IMR-90 (cell line): Measurements from ENCODE around the gene ABHD17B. TPM values are rescaled to one million over a fixed set of nuclear protein-coding genes. Genes with fewer than 3 reads are reported as not detected.

Experiments used
- ATAC-seq: fragments of 200-7000 bp; cut with Tn5 transposase; 2 replicates; pipeline ENCODE4 v1.9.1; 2020; ENCODE audit warnings: low read depth, mild to moderate bottlenecking, moderate library complexity
- BruUV-seq: library from RNA; stranded (reverse); fragments of 400-500 nt; replicated peaks from 2 replicates; lab custom pipeline; 2021; lab: Mats Ljungman, UMichigan
- CTCF ChIA-PET: fragments of 300-600 bp; formaldehyde crosslinking; extraction: SDS; loops from one replicate; lab custom pipeline; 2021; ENCODE audit warnings: antibody characterized with exemption; lab: Yijun Ruan, JAX
- POLR2A ChIA-PET: fragments of 300-600 bp; sonication (Branson Sonifier 250); formaldehyde crosslinking; loops from one replicate; lab custom pipeline; 2022; ENCODE audit warnings: antibody characterized with exemption; ENCODE audit not compliant: unreplicated experiment; lab: Charles Lee
- DNase-seq: peaks from one replicate; pipeline ENCODE4 v3.0.0; 2013
- H2AFZ ChIP-seq: replicated peaks from 2 replicates; pipeline ENCODE3; 2013; ENCODE audit warnings: low read length, mild to moderate bottlenecking; ENCODE audit not compliant: poor library complexity
- H2AK5ac ChIP-seq: 2 replicates; pipeline ENCODE4 v1.6.1; 2013; ENCODE audit warnings: low read depth, low read length, inconsistent platforms
- H2AK9ac ChIP-seq: replicated peaks from 2 replicates; pipeline ENCODE3; 2013; ENCODE audit warnings: mild to moderate bottlenecking, low read depth, low read length, moderate library complexity; ENCODE audit not compliant: poor library complexity
- H2BK120ac ChIP-seq: 2 replicates; pipeline ENCODE4 v1.6.1; 2013; ENCODE audit warnings: low read depth, low read length, inconsistent platforms
- H2BK15ac ChIP-seq: 3 replicates; pipeline ENCODE4 v1.6.1; 2013; ENCODE audit warnings: low read depth, low read length, inconsistent platforms
- H2BK20ac ChIP-seq: 2 replicates; pipeline ENCODE4 v1.6.1; 2013; ENCODE audit warnings: low read depth, mild to moderate bottlenecking, inconsistent platforms, low read length, moderate library complexity
- H2BK5ac ChIP-seq: 2 replicates; pipeline ENCODE4 v1.6.1; 2013; ENCODE audit warnings: mild to moderate bottlenecking, low read depth, low read length, inconsistent platforms; ENCODE audit not compliant: poor library complexity, severe bottlenecking
- H3K14ac ChIP-seq: replicated peaks from 2 replicates; pipeline ENCODE4 v1.6.1; 2013; ENCODE audit warnings: low read depth, low read length, inconsistent platforms
- H3K18ac ChIP-seq: 2 replicates; pipeline ENCODE4 v1.6.1; 2013; ENCODE audit warnings: low read depth, low read length, control low read depth
- H3K23ac ChIP-seq: 2 replicates; pipeline ENCODE4 v1.6.1; 2013; ENCODE audit warnings: low read depth, low read length, inconsistent platforms
- H3K27ac ChIP-seq: 2 replicates; pipeline ENCODE4 v1.5.1; 2013; ENCODE audit warnings: mild to moderate bottlenecking, control low read depth, low read length; ENCODE audit not compliant: insufficient read depth
- H3K27me3 ChIP-seq: 2 replicates; pipeline ENCODE4 v1.6.1; 2013; ENCODE audit warnings: low read length; ENCODE audit not compliant: control insufficient read depth, insufficient read depth
- H3K36me3 ChIP-seq: 2 replicates; pipeline ENCODE4 v1.6.1; 2013; ENCODE audit warnings: low read length, mixed read lengths; ENCODE audit not compliant: control insufficient read depth, insufficient read depth
- H3K4ac ChIP-seq: 2 replicates; pipeline ENCODE4 v1.6.1; 2013; ENCODE audit warnings: low read depth, low read length, inconsistent platforms
- H3K4me1 ChIP-seq: 2 replicates; pipeline ENCODE4 v1.6.1; 2013; ENCODE audit warnings: low read length, mixed read lengths; ENCODE audit not compliant: control insufficient read depth, insufficient read depth
- H3K4me2 ChIP-seq: 2 replicates; pipeline ENCODE4 v1.6.1; 2013; ENCODE audit warnings: low read depth, mild to moderate bottlenecking, control low read depth, low read length, moderate library complexity
- H3K4me3 ChIP-seq: 2 replicates; pipeline ENCODE4 v1.5.1; 2013; ENCODE audit warnings: low read depth, mild to moderate bottlenecking, control low read depth, low read length, moderate library complexity; ENCODE audit not compliant: insufficient read depth
- H3K56ac ChIP-seq: 2 replicates; pipeline ENCODE4 v1.6.1; 2013; ENCODE audit warnings: low read length, inconsistent platforms; ENCODE audit not compliant: insufficient read depth; ENCODE audit errors: extremely low read depth
- H3K79me1 ChIP-seq, 2 experiments: 2 replicates each; pipeline ENCODE4 v1.6.1; 2013; ENCODE audit warnings: low read length in 2 of 2, inconsistent platforms in 1 of 2, low read depth in 1 of 2
- H3K9ac ChIP-seq: 2 replicates; pipeline ENCODE4 v1.6.1; 2013; ENCODE audit warnings: low read depth, low read length, control low read depth
- H3K9me1 ChIP-seq: 2 replicates; pipeline ENCODE4 v1.6.1; 2013; ENCODE audit warnings: low read length, inconsistent platforms; ENCODE audit not compliant: insufficient read depth
- H3K9me3 ChIP-seq: 2 replicates; pipeline ENCODE4 v1.6.1; 2013; ENCODE audit warnings: low read length; ENCODE audit not compliant: control insufficient read depth, insufficient read depth
- H4K20me1 ChIP-seq: 2 replicates; pipeline ENCODE4 v1.6.1; 2013; ENCODE audit warnings: low read length, inconsistent platforms; ENCODE audit not compliant: insufficient read depth
- H4K5ac ChIP-seq: 2 replicates; pipeline ENCODE4 v1.6.1; 2013; ENCODE audit warnings: mild to moderate bottlenecking, low read depth, low read length, control low read depth
- H4K8ac ChIP-seq, 2 experiments: 2 replicates each; pipeline ENCODE4 v1.6.1; 2013; ENCODE audit warnings: low read depth in 2 of 2, low read length in 2 of 2, control low read depth in 1 of 2, inconsistent platforms in 1 of 2
- H4K91ac ChIP-seq: 2 replicates; pipeline ENCODE4 v1.6.1; 2013; ENCODE audit warnings: low read depth, low read length, inconsistent platforms; ENCODE audit not compliant: insufficient read depth
- FOS ChIP-seq: fragments of 150-350 bp; IDR thresholded peaks from 2 replicates; pipeline ENCODE4 v1.6.1; 2016; ENCODE audit warnings: low read depth, low read length
- WGBS, 2 experiments: methylation state at CpG; one replicate each; pipeline versions ENCODE4 v1.1.5 to v1.1.7; 2013; ENCODE audit warnings: missing lambda C conversion rate in 2 of 2; ENCODE audit not compliant: insufficient read length in 1 of 2; ENCODE audit errors: extremely low coverage in 2 of 2; 5-methylcytosine and 5-hydroxymethylcytosine counted together
- dilution Hi-C: fragments of 300-500 bp; cut with HindIII; formaldehyde crosslinking; loops from one replicate; pipeline ENCODE4 v1.14.3; 2018; ENCODE audit warnings: low sequenced_read_pairs; ENCODE audit not compliant: unreplicated experiment
- in situ Hi-C: fragments of 300-500 bp; cut with MboI; formaldehyde crosslinking; loops from 3 replicates; pipeline ENCODE4 v1.14.3; 2019; ENCODE audit warnings: low sequenced_read_pairs, inconsistent platforms, mixed read lengths
- intact Hi-C: fragments of 100-400 bp; cut with micrococcal nuclease; formaldehyde crosslinking; loops from 2 replicates; pipeline ENCODE4 v1.10.0; 2022
- polyA plus RNA-seq, 3 experiments: library from polyadenylated mRNA; depleted of rRNA; stranded (reverse); fragments of >200 nt; gene quantifications; 2 replicates each; pipeline ENCODE4 v1.2.3, GENCODE V29; 2012; ENCODE audit warnings: low replicate concordance in 1 of 3
- total RNA-seq: library from RNA; depleted of rRNA; stranded (reverse); fragments of >200 nt; gene quantifications from 2 replicates; pipeline ENCODE4 v1.2.3, GENCODE V29; 2012

ABHD17B gene
- total and polyA plus RNA-seq, 2 of the 4 experiments (the other 2 are of a cell fraction), result 7.5 to 16.8 TPM

DNA sequence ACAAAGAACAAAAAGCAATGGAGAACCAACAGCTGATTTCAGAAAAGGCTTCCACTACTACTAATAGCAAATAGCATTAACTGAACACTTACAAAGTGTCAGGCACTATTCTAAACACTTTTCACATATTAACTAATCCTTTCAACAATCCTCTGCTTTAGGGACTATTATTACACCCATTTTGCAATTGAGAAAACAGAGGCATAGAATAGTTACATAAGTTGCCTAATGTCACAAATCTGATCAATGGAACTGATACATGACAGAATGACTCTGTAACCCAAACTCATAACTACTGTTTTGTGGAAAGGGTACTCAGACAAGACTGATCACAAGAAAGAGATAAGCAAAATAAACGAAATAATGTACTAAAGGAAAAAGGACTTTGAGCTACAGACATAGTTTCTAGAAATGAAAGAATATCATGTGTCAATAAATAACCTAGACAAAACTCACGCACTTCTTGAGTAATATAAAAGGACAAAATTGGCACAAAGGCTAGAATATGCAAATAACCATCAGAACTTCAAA, 31.3 kb downstream of the ABHD17B start:
- TF ChIP-seq FOS, result no peak
- H3K36me3 ChIP-seq, result 0 out of 2 replicates have a peak, but pooled peaks cover under 1% of the 10 kb centered on the region
- ATAC-seq (no peak), DNase-seq (no peak)
- H3K14ac ChIP-seq, result no peak overlapping the region
- ChIA-PET POLR2A (no interaction called here), CTCF (no interaction called here)
- H4K91ac ChIP-seq, result no peak overlapping the region
- no peak overlapping the region for H2BK5ac ChIP-seq
- H3K4me2 ChIP-seq, result no peak overlapping the region
- H3K9me1 ChIP-seq, result no peaks in the 10 kb centered on the region; the same call in 1 of the 2 replicates
- no peak overlapping the region for H3K27ac ChIP-seq
- H2AK9ac ChIP-seq, result no peak overlapping the region
- no peak overlapping the region for H3K23ac ChIP-seq
- H4K20me1 ChIP-seq, result peaks cover 3% of the 10 kb centered on the region; the same call in 1 of the 2 replicates
- no peak overlapping the region for H3K18ac ChIP-seq
- no peaks in the 10 kb centered on the region for H3K4me1 ChIP-seq
- H2BK15ac ChIP-seq, result no peak overlapping the region
- no peak overlapping the region for H3K4me3 ChIP-seq
- WGBS, 2 experiments, result no CpG with 5 or more reads among the region's 2 CpGs
- H4K8ac ChIP-seq, result no peak overlapping the region
- H3K56ac ChIP-seq, result no peak overlapping the region
- no peak overlapping the region for H3K9ac ChIP-seq
- no peak overlapping the region for H2BK120ac ChIP-seq
- H3K27me3 ChIP-seq, result no peaks in the 10 kb centered on the region
- H3K4ac ChIP-seq, result no peak overlapping the region
- no peak overlapping the region for H2AFZ ChIP-seq
- no TSS peak for BruUV-seq
- H3K79me1 ChIP-seq, result peaks cover 13 to 16% of the 10 kb centered on the region in 2 experiments; a peak in 2 of 4 replicates
- H4K5ac ChIP-seq, result no peak overlapping the region
- H3K9me3 ChIP-seq, result peaks cover 8% of the 10 kb centered on the region
- H2BK20ac ChIP-seq, result no peak overlapping the region
- dilution Hi-C loops (no loop called here), intact Hi-C loops (no loop called here), in situ Hi-C loops (no loop called here)
- no peak overlapping the region for H2AK5ac ChIP-seq
